ENCODE results near the gene BCAT1.

The BCAT1 gene

GRCh38 chr12:24803430-24804245 is 145.3 kb downstream of the BCAT1 start:
- no peak for DNase-seq

GRCh38 chr12:24798335-24798734 is 150.6 kb downstream of the BCAT1 start:
- DNase-seq = peak; percentile 24

GRCh38 chr12:24797901-24798300 is 151.0 kb downstream of the BCAT1 start:
- DNase-seq = no peak

GRCh38 chr12:24796876-24797275 is 152.0 kb downstream of the BCAT1 start:
- peak; percentile 46 for DNase-seq

- DNase-seq = peak; percentile 49
Observed at GRCh38 chr12:24795699-24796347, 153.1 kb downstream of the BCAT1 start.

GRCh38 chr12:24791622-24792021 is 157.3 kb downstream of the BCAT1 start:
- DNase-seq = no peak

GRCh38 chr12:24788886-24789285 is 160.0 kb downstream of the BCAT1 start:
- no peak for DNase-seq

GRCh38 chr12:24780697-24781368 is 168.1 kb downstream of the BCAT1 start:
- peak; percentile 31 for DNase-seq

GRCh38 chr12:24778486-24779304 is 170.2 kb downstream of the BCAT1 start:
- DNase-seq = peak; percentile 64

- DNase-seq = no peak
Observed at GRCh38 chr12:24777359-24777758, 171.5 kb downstream of the BCAT1 start.

GRCh38 chr12:24776861-24777260 is 172.0 kb downstream of the BCAT1 start:
- DNase-seq = no peak

- no peak for DNase-seq
Observed at GRCh38 chr12:24775073-24775472, 173.8 kb downstream of the BCAT1 start.

- no peak for DNase-seq
Observed at GRCh38 chr12:24773996-24774395, 174.9 kb downstream of the BCAT1 start.

GRCh38 chr12:24772813-24773212 is 176.1 kb downstream of the BCAT1 start:
- no peak for DNase-seq

- DNase-seq = no peak
Observed at GRCh38 chr12:24770821-24771220, 178.1 kb downstream of the BCAT1 start.

GRCh38 chr12:24770334-24770733 is 178.6 kb downstream of the BCAT1 start:
- no peak for DNase-seq

GRCh38 chr12:24769682-24770081 is 179.2 kb downstream of the BCAT1 start:
- DNase-seq = no peak

- DNase-seq = no peak
Observed at GRCh38 chr12:24768415-24768814, 180.5 kb downstream of the BCAT1 start.

- no peak for DNase-seq
Observed at GRCh38 chr12:24767016-24767415, 181.9 kb downstream of the BCAT1 start.

- DNase-seq = no peak
Observed at GRCh38 chr12:24764712-24765111, 184.2 kb downstream of the BCAT1 start.

- no peak for DNase-seq
Observed at GRCh38 chr12:24760606-24761378, 188.1 kb downstream of the BCAT1 start.

- DNase-seq = no peak
Observed at GRCh38 chr12:24760162-24760561, 188.7 kb downstream of the BCAT1 start.
